Neural cell (in vitro differentiated cells): Measurements from ENCODE around the gene PAK2. TPM values are rescaled to one million over a fixed set of nuclear protein-coding genes. Genes with fewer than 3 reads are reported as not detected.

ENCODE experiments used
- H2AFZ ChIP-seq: fragments of 200-600, 300-800 bp; sonication (generic), shearing (Covaris generic); 2 replicates; pipeline ENCODE4 v1.6.0; 2014; ENCODE audit warnings: low read depth, mild to moderate bottlenecking, antibody characterized with exemption, low read length, moderate library complexity
- H3F3A ChIP-seq: fragments of 200-600 bp; shearing (Covaris generic); 2 replicates; pipeline ENCODE4 v1.6.1; 2016; ENCODE audit warnings: mild to moderate bottlenecking, moderate library complexity, mixed read lengths, antibody characterized with exemption, low read length; ENCODE audit not compliant: insufficient read depth, poor library complexity, severe bottlenecking
- H3K27ac ChIP-seq: fragments of 200-600, 300-800 bp; sonication (generic), shearing (Covaris generic); 2 replicates; pipeline ENCODE4 v1.5.1; 2014; ENCODE audit warnings: mild to moderate bottlenecking, low read length, moderate library complexity
- H3K27me3 ChIP-seq: fragments of 300-800, 200-600 bp; sonication (generic), shearing (Covaris generic); 2 replicates; pipeline ENCODE4 v1.6.0; 2014; ENCODE audit warnings: mild to moderate bottlenecking, low read depth, low read length, moderate library complexity; ENCODE audit not compliant: insufficient read depth
- H3K36me3 ChIP-seq: fragments of 300-800, 200-600 bp; sonication (generic), shearing (Covaris generic); 2 replicates; pipeline ENCODE4 v1.5.1; 2014; ENCODE audit warnings: mild to moderate bottlenecking, antibody characterized with exemption, low read length, moderate library complexity; ENCODE audit not compliant: insufficient read depth
- H3K4me2 ChIP-seq: fragments of 300-800, 200-600 bp; sonication (generic), shearing (Covaris generic); 2 replicates; pipeline ENCODE4 v1.6.0; 2014; ENCODE audit warnings: mild to moderate bottlenecking, low read length
- H3K4me3 ChIP-seq: fragments of 300-800, 200-600 bp; sonication (generic), shearing (Covaris generic); 2 replicates; pipeline ENCODE4 v1.5.1; 2014; ENCODE audit warnings: mild to moderate bottlenecking, low read length, moderate library complexity
- H3K79me2 ChIP-seq: fragments of 200-600 bp; shearing (Covaris generic); replicated peaks from 2 replicates; pipeline ENCODE4 v1.6.0; 2014; ENCODE audit warnings: mild to moderate bottlenecking, low read length, moderate library complexity; ENCODE audit not compliant: insufficient read depth
- H3K9ac ChIP-seq: fragments of 300-800, 200-600 bp; sonication (generic), shearing (Covaris generic); 2 replicates; pipeline ENCODE4 v1.6.1; 2016; ENCODE audit warnings: mild to moderate bottlenecking, low read length, mixed read lengths
- H3K9me2 ChIP-seq: fragments of 200-600 bp; shearing (Covaris generic); 2 replicates; pipeline ENCODE4 v1.6.1; 2016; ENCODE audit warnings: mild to moderate bottlenecking, low read length, mixed read lengths; ENCODE audit not compliant: insufficient read depth
- H3K9me3 ChIP-seq: fragments of 200-600, 300-800 bp; sonication (generic), shearing (Covaris generic); 2 replicates; pipeline ENCODE4 v1.6.1; 2016; ENCODE audit warnings: mild to moderate bottlenecking, mixed run types, low read length, moderate library complexity, mixed read lengths
- H4K20me1 ChIP-seq: fragments of 200-600 bp; shearing (Covaris generic); 2 replicates; pipeline ENCODE4 v1.6.1; 2016; ENCODE audit warnings: mild to moderate bottlenecking, mixed run types; ENCODE audit not compliant: insufficient read depth
- CTCF ChIP-seq: fragments of 450-650 bp; IDR thresholded peaks from 2 replicates; pipeline ENCODE4 v1.5.1; 2014; ENCODE audit warnings: antibody characterized with exemption, mild to moderate bottlenecking, moderate library complexity; ENCODE audit not compliant: poor library complexity, severe bottlenecking
- EP300 ChIP-seq: fragments of 450-650 bp; conservative IDR thresholded peaks from 2 replicates; pipeline ENCODE4 v1.6.1; 2014; ENCODE audit warnings: antibody characterized with exemption, mild to moderate bottlenecking, moderate library complexity; ENCODE audit not compliant: poor library complexity, severe bottlenecking
- EZH2 ChIP-seq: fragments of 200-600, 300-800 bp; shearing (Covaris generic), sonication (generic); IDR thresholded peaks from 2 replicates; pipeline ENCODE4 v1.6.1; 2014; ENCODE audit warnings: antibody characterized with exemption, low read length, borderline replicate concordance, mild to moderate bottlenecking; ENCODE audit not compliant: insufficient read depth, poor library complexity, severe bottlenecking
- MXI1 ChIP-seq: fragments of 450-650 bp; conservative IDR thresholded peaks from 2 replicates; pipeline ENCODE4 v1.6.1; 2014; ENCODE audit warnings: antibody characterized with exemption, mild to moderate bottlenecking; ENCODE audit not compliant: poor library complexity, severe bottlenecking
- POLR2AphosphoS5 ChIP-seq: IDR thresholded peaks from 2 replicates; pipeline ENCODE4 v1.6.1; 2012
- RAD21 ChIP-seq: fragments of 450-650 bp; conservative IDR thresholded peaks from 2 replicates; pipeline ENCODE4 v1.6.1; 2014; ENCODE audit warnings: antibody characterized with exemption, mild to moderate bottlenecking, moderate library complexity
- SMC3 ChIP-seq: fragments of 450-650 bp; conservative IDR thresholded peaks from 2 replicates; pipeline ENCODE4 v1.6.1; 2014; ENCODE audit warnings: antibody characterized with exemption, mild to moderate bottlenecking, moderate library complexity; ENCODE audit not compliant: poor library complexity
- TAF1 ChIP-seq: IDR thresholded peaks from 2 replicates; pipeline ENCODE4 v1.6.1; 2012; ENCODE audit warnings: low read depth
- polyA plus RNA-seq: library from polyadenylated mRNA; depleted of rRNA; stranded (reverse); fragments of >200 nt; gene quantifications from 2 replicates; pipeline ENCODE4 v1.2.3, GENCODE V29; 2014
- TF ChIP-seq, protein P1 (sequence below): IDR thresholded peaks from 2 replicates; pipeline ENCODE4 v1.6.1; 2012; ENCODE audit warnings: borderline replicate concordance

PAK2 gene
- polyA plus RNA-seq, 1 donor from 2014 or later: 40.3 TPM

DNA sequence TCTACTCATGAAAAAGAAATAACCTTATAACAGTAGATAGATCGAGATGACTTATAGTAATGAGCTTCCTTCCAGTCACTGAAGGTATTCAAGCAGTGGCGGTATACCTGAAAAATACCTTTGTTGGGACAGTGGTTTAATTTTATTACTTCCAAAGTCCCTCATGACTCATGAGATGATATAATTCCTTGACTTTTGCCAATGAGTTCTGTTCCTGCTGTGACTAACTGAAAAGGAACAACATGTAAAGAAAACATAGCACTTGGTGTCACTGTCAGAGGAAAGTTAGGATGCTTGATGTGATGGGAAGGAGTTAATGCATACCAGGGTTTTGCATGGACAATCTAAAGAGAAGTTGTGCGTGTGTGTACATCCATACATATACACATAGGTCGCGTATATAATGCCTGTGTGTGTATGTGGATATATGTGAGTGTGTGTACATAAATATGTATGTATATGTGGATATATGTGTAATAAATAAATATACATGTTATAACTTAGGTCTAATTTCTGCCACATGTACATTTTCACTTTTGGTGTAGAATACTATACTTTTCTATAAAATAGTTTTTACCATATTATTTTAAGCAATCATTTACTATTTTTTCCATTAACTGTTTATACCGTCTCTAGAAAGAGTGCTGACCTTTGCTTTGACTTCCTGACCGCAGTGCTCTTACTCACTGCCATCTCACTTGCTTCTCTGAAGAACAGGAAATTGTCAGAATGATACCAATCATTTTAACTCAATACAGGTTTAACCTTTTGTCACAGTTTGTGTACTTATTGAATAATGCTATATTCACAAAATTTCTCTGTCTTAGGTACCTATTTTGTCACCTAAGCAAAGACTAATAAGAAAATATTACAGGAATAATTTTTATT, 12.6 kb upstream of the PAK2 start:
- Histone ChIP-seq H3K4me2 (no peak overlapping the region), H4K20me1 (no peaks in the 10 kb centered on the region), H3K27ac (no peak overlapping the region), H2AFZ (no peak overlapping the region), H3K9me2 (no peaks in the 10 kb centered on the region), H3K27me3 (no peaks in the 10 kb centered on the region), H3K9me3 (no peaks in the 10 kb centered on the region), H3K9ac (no peak overlapping the region), H3K36me3 (no peaks in the 10 kb centered on the region), H3K4me3 (no peak overlapping the region), H3F3A (no peaks in the 10 kb centered on the region), H3K79me2 (no peaks in the 10 kb centered on the region)
- TF ChIP-seq CTCF (no peak), EZH2 (no peak)

GRCh38 chr3:196735751-196736150, 3.9 kb upstream of the PAK2 start:
- Histone ChIP-seq H3K9ac (no peak overlapping the region), H4K20me1 (no peaks in the 10 kb centered on the region), H3K36me3 (peaks cover 4% of the 10 kb centered on the region), H3K9me2 (no peaks in the 10 kb centered on the region), H3K4me2 (no peak overlapping the region), H3K4me3 (no peak overlapping the region), H3K9me3 (no peaks in the 10 kb centered on the region), H3K27me3 (no peaks in the 10 kb centered on the region), H3K79me2 (peaks cover under 1% of the 10 kb centered on the region), H3K27ac (no peak overlapping the region), H2AFZ (no peak overlapping the region), H3F3A (peaks cover 3% of the 10 kb centered on the region)
- TF ChIP-seq EP300 (no peak), EZH2 (no peak), CTCF (no peak), SMC3 (no peak)

- no peak for TF ChIP-seq EP300
- TF ChIP-seq RAD21: no peak
- no peak for TF ChIP-seq POLR2AphosphoS5
- no peak for TF ChIP-seq CTCF
- TF ChIP-seq, protein P1, sequence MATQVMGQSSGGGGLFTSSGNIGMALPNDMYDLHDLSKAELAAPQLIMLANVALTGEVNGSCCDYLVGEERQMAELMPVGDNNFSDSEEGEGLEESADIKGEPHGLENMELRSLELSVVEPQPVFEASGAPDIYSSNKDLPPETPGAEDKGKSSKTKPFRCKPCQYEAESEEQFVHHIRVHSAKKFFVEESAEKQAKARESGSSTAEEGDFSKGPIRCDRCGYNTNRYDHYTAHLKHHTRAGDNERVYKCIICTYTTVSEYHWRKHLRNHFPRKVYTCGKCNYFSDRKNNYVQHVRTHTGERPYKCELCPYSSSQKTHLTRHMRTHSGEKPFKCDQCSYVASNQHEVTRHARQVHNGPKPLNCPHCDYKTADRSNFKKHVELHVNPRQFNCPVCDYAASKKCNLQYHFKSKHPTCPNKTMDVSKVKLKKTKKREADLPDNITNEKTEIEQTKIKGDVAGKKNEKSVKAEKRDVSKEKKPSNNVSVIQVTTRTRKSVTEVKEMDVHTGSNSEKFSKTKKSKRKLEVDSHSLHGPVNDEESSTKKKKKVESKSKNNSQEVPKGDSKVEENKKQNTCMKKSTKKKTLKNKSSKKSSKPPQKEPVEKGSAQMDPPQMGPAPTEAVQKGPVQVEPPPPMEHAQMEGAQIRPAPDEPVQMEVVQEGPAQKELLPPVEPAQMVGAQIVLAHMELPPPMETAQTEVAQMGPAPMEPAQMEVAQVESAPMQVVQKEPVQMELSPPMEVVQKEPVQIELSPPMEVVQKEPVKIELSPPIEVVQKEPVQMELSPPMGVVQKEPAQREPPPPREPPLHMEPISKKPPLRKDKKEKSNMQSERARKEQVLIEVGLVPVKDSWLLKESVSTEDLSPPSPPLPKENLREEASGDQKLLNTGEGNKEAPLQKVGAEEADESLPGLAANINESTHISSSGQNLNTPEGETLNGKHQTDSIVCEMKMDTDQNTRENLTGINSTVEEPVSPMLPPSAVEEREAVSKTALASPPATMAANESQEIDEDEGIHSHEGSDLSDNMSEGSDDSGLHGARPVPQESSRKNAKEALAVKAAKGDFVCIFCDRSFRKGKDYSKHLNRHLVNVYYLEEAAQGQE: no peak
- TF ChIP-seq TAF1: no peak
- TF ChIP-seq MXI1: no peak
- TF ChIP-seq EZH2: no peak
- TF ChIP-seq SMC3: no peak
- no peaks in the 10 kb centered on the region for H4K20me1 ChIP-seq
- H3K36me3 ChIP-seq: peaks cover 4% of the 10 kb centered on the region
- no peak overlapping the region for H3K27ac ChIP-seq
- H3K4me3 ChIP-seq: no peak overlapping the region
- H3K27me3 ChIP-seq: no peaks in the 10 kb centered on the region
- H3F3A ChIP-seq: peaks cover 3% of the 10 kb centered on the region
- no peak overlapping the region for H2AFZ ChIP-seq
- no peak overlapping the region for H3K9ac ChIP-seq
- H3K9me3 ChIP-seq: no peaks in the 10 kb centered on the region
- H3K4me2 ChIP-seq: no peak overlapping the region
- H3K79me2 ChIP-seq: peaks cover 11% of the 10 kb centered on the region
- H3K9me2 ChIP-seq: no peaks in the 10 kb centered on the region
Observed at GRCh38 chr3:196736670-196737374, 2.8 kb upstream of the PAK2 start.
